Gastrocnemius medialis (tissue), 4 donors: ENCODE measurements around the gene DDX5.

Experiments
- CTCF ChIP-seq, 5 experiments: fragments of 450-650 bp in 3 of 5; fragments of 200-600 bp in 2 of 5; sonication (generic) in 2 of 5; IDR thresholded peaks in 4 of 5; conservative IDR thresholded peaks in 1 of 5; 1 replicate in 4 of 5; 2 replicates in 1 of 5; pipeline ENCODE4 v1.5.1; 2016 to 2019; ENCODE audit warnings: antibody characterized with exemption in 5 of 5, mild to moderate bottlenecking in 3 of 5, moderate library complexity in 3 of 5
- POLR2A ChIP-seq, 2 donors: fragments of 450-650 bp; IDR thresholded peaks; one replicate each; pipeline ENCODE4 v1.6.1; 2017; ENCODE audit warnings: antibody characterized with exemption in 2 of 2, mild to moderate bottlenecking in 2 of 2, moderate library complexity in 2 of 2

- TF ChIP-seq CTCF (IDR thresholded peaks at IDR 0.05 in 4 of 5, conservative IDR thresholded peaks at IDR 0.05 in 1 of 5): no peak
- no peak for TF ChIP-seq POLR2A (IDR thresholded peaks at IDR 0.05)
Measured at GRCh38 chr17:64480951-64481350, 25.1 kb downstream of the DDX5 start.
